ENCODE results near the gene TRIM24. TPM values are rescaled to one million over a fixed set of nuclear protein-coding genes. Genes with fewer than 3 reads are reported as not detected.

TRIM24 gene
- total RNA-seq, 6 experiments from 2014 or later, result 7.9 to 11.2 (median 9.9) TPM

DNA sequence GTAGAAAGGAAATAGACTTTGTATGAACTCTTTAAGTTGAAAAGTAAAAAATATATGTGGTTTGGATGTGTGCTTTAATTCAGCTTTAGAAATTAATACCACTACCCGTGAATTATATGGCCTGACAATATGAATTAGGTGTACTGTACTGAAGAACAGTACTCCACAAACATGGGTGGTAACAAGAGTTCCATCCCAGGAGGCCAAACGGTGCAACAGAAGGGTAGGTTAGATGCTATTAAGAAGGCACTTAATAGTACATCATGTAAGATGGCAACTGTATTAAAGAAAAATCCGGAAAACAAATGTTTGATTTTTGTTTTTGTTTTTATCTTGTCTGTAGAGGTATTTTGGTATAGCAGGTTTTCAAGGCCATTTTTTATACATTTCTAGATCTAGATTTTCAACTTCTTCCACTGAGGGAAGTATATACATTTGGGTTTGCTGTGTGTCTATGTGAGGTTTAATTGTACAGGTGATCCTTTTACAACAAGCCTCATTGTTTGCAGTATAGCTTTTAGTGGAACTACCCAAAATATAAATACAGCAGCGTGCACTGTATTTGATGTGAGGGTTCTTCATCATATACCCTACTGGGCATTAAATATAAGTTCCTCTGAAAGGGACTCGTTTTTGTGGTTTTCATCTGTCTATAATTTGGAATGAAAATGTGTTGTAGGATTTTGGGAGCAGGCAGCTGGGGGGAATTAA, 125.4 kb downstream of the TRIM24 start:
- Mint-ChIP-seq H3K36me3 (ENCODE audit: low read depth) (peaks cover 13% of the 10 kb centered on the region), H3K27ac (no peak overlapping the region), H3K27me3 (ENCODE audit: insufficient read depth) (no peaks in the 10 kb centered on the region), H3K4me1 (ENCODE audit: low read depth) (peaks cover 17% of the 10 kb centered on the region), H3K4me3 (no peak overlapping the region), H3K9me3 (no peaks in the 10 kb centered on the region)
- TF ChIP-seq, protein P1, sequence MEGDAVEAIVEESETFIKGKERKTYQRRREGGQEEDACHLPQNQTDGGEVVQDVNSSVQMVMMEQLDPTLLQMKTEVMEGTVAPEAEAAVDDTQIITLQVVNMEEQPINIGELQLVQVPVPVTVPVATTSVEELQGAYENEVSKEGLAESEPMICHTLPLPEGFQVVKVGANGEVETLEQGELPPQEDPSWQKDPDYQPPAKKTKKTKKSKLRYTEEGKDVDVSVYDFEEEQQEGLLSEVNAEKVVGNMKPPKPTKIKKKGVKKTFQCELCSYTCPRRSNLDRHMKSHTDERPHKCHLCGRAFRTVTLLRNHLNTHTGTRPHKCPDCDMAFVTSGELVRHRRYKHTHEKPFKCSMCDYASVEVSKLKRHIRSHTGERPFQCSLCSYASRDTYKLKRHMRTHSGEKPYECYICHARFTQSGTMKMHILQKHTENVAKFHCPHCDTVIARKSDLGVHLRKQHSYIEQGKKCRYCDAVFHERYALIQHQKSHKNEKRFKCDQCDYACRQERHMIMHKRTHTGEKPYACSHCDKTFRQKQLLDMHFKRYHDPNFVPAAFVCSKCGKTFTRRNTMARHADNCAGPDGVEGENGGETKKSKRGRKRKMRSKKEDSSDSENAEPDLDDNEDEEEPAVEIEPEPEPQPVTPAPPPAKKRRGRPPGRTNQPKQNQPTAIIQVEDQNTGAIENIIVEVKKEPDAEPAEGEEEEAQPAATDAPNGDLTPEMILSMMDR (IDR thresholded peaks at IDR 0.05), result no peak
- no peak for DNase-seq

DNA sequence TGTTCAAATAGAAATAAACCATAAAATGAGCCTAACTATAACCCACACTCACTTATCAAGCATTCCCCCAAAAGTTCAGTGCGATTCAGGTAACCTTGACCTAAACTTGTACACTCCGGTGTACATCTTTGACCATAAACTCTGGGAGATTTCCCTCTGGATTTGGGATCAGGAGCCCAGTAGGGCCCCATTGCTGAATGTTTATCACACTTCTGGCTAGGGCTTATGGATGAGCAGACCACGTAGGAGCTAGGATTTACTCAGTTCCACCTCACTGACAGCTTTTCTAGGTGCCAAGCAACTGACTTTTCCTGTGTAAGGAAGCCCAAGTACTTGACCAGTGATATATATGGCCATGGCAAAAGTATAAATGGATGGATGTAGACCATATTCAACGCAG, 127.4 kb downstream of the TRIM24 start:
- no peaks in the 10 kb centered on the region for H3K27me3 Mint-ChIP-seq (ENCODE audit: insufficient read depth)
- TF ChIP-seq, protein P1 (IDR thresholded peaks at IDR 0.05), result no peak
- H3K4me1 Mint-ChIP-seq (ENCODE audit: low read depth), result peaks cover 16% of the 10 kb centered on the region
- no peak overlapping the region for H3K4me3 Mint-ChIP-seq
- DNase-seq, result no peak
- no peak overlapping the region for H3K27ac Mint-ChIP-seq
- no peaks in the 10 kb centered on the region for H3K9me3 Mint-ChIP-seq
- peaks cover 8% of the 10 kb centered on the region for H3K36me3 Mint-ChIP-seq (ENCODE audit: low read depth)

DNA sequence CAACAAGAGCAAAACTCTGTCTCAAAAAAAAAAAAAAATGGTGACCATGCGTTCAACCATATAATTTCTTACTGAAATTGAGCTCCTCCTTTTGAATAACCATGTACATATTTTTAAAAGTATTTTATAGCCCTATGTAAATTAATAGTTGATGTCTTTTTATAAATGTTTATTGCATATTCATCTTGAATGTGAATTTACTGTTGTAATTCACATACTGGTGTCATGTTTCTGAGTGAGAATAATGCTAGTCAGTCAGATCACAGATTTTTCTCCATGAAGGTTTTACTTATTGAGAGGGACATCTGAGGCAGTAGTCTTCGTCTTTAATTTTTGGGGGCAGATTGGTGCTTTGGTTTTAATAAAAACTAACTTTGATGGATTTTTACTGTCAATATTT, 128.9 kb downstream of the TRIM24 start:
- Mint-ChIP-seq H3K27me3 (ENCODE audit: insufficient read depth) (no peaks in the 10 kb centered on the region), H3K36me3 (ENCODE audit: low read depth) (peaks cover 8% of the 10 kb centered on the region), H3K4me1 (ENCODE audit: low read depth) (peaks cover 11% of the 10 kb centered on the region), H3K4me3 (no peak overlapping the region), H3K27ac (no peak overlapping the region), H3K9me3 (no peaks in the 10 kb centered on the region)
- no peak for DNase-seq
- TF ChIP-seq, protein P1 (IDR thresholded peaks at IDR 0.05), result no peak

DNA sequence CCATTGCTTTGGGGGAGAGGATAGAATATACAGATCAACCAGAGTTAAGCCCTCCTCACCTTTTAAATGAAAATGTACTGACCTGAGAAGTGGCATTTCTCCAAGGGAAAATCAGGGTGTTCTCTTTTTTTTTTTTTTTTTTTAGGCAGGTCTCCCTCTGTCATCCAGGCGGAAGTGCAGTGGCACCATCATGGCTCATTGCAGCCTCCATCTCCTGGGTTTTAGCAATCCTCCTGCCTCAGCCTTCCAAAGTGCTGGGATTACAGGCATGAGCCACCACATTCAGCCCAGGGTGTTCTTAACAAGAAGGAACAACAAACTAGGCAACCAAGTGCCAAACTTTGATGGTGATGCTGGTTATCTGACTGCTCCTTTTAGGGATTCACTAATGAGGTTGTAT, 130.1 kb downstream of the TRIM24 start:
- TF ChIP-seq, protein P1 (IDR thresholded peaks at IDR 0.05), result no peak
- no peak for DNase-seq
- Mint-ChIP-seq H3K36me3 (ENCODE audit: low read depth) (peaks cover under 1% of the 10 kb centered on the region; the same call in 1 of the 2 replicates), H3K27ac (no peak overlapping the region), H3K4me3 (no peak overlapping the region), H3K9me3 (no peaks in the 10 kb centered on the region), H3K4me1 (ENCODE audit: low read depth) (no peaks in the 10 kb centered on the region), H3K27me3 (ENCODE audit: insufficient read depth) (no peaks in the 10 kb centered on the region)

DNA sequence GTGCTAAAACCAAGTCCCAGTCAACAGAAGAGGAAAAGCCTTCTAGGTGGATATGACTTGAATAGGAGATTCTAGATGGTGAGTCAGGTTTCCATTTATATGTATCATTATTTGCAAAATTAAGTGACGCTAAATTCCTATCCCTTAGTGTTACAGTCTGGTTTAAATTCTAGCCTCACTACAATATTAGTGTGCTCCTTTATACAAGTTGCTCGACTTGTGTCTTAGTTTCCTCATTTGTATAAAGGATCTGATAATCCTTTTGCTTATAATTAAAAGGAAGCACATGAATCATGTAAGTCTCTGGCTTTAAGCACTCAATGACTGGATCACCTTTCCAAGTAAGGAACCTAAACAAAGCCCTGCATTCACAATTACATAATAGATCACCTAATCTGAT, 135.4 kb downstream of the TRIM24 start:
- no peak for DNase-seq
- H3K36me3 Mint-ChIP-seq (ENCODE audit: low read depth), result no peaks in the 10 kb centered on the region
- no peaks in the 10 kb centered on the region for H3K27me3 Mint-ChIP-seq (ENCODE audit: insufficient read depth)
- H3K9me3 Mint-ChIP-seq, result no peaks in the 10 kb centered on the region
- H3K4me3 Mint-ChIP-seq, result no peak overlapping the region
- no peak overlapping the region for H3K27ac Mint-ChIP-seq
- H3K4me1 Mint-ChIP-seq (ENCODE audit: low read depth), result no peaks in the 10 kb centered on the region
- TF ChIP-seq, protein P1 (IDR thresholded peaks at IDR 0.05), result no peak

Data from HFFc6 (cell line).